Breast epithelium (tissue), 4 donors: ENCODE measurements around the gene ZNF442. TPM values are rescaled to one million over a fixed set of nuclear protein-coding genes. Genes with fewer than 3 reads are reported as not detected.
"Not testable (repeated sequence)": the region's sequence is repeated elsewhere in the genome, so short reads cannot be mapped to it uniquely, and the experiment has no call there.

Source experiments
- DNase-seq, 2 donors: peaks; one replicate each; pipeline ENCODE4 v3.0.0-alpha.2; 2019; ENCODE audit warnings: low spot score in 2 of 2
- H3K27ac ChIP-seq, 2 donors: fragments of 200-600 bp; sonication (generic) in 1 of 2; one replicate each; pipeline ENCODE4 v1.5.1; 2016 to 2019; ENCODE audit warnings: mild to moderate bottlenecking in 1 of 2
- H3K27me3 ChIP-seq, 2 donors: fragments of 200-600 bp; sonication (generic) in 1 of 2; one replicate each; pipeline versions ENCODE4 v1.5.1 to v1.6.0; 2017 to 2019; ENCODE audit warnings: control low read depth in 1 of 2, mild to moderate bottlenecking in 1 of 2
- H3K36me3 ChIP-seq: fragments of 200-600 bp; one replicate; pipeline ENCODE4 v1.5.1; 2019
- H3K4me1 ChIP-seq, 2 donors: fragments of 200-600 bp; sonication (generic); one replicate each; pipeline ENCODE4 v1.5.1; 2016 to 2019; ENCODE audit warnings: control low read depth in 1 of 2
- H3K4me3 ChIP-seq, 3 donors: fragments of 200-600 bp; sonication (generic); 1 replicate in 2 of 3; 2 replicates in 1 of 3; pipeline ENCODE4 v1.5.1; 2016 to 2019; ENCODE audit warnings: mild to moderate bottlenecking in 3 of 3, moderate library complexity in 2 of 3
- H3K9me3 ChIP-seq, 2 donors: fragments of 200-600 bp; sonication (generic) in 1 of 2; one replicate each; pipeline ENCODE4 v1.5.1; 2016 to 2019; ENCODE audit warnings: control low read depth in 1 of 2
- CTCF ChIP-seq, 3 donors: fragments of 450-650 bp; IDR thresholded peaks; one replicate each; pipeline ENCODE4 v1.5.1; 2016 to 2017; ENCODE audit warnings: antibody characterized with exemption in 3 of 3, mild to moderate bottlenecking in 3 of 3, moderate library complexity in 3 of 3
- POLR2A ChIP-seq: fragments of 450-650 bp; IDR thresholded peaks from one replicate; pipeline ENCODE4 v1.6.1; 2016; ENCODE audit warnings: antibody characterized with exemption, mild to moderate bottlenecking, moderate library complexity
- POLR2AphosphoS5 ChIP-seq, 3 donors: sonication (generic); formaldehyde crosslinking; IDR thresholded peaks; one replicate each; pipeline ENCODE4 v1.6.1; 2017; ENCODE audit warnings: antibody characterized with exemption in 3 of 3
- intact Hi-C: fragments of 100-400 bp; cut with DNase I; formaldehyde crosslinking; loops from one replicate; pipeline ENCODE4 v1.15.1; 2023; ENCODE audit warnings: low total_unique reads
- total RNA-seq, 3 donors: library from RNA; depleted of rRNA; stranded (reverse); fragments of >200 nt; gene quantifications; one replicate each; pipeline ENCODE4 v1.1.0, GENCODE V29; 2016

ZNF442 gene
- total RNA-seq, 3 donors from 2014 or later, result 2.6 to 3.7 (median 3.3) TPM

GRCh38 chr19:12318782-12319413 is 46.6 kb downstream of the ZNF442 start:
- H3K36me3 ChIP-seq, result peaks cover 14% of the 10 kb centered on the region
- H3K4me1 ChIP-seq, result no peaks in the 10 kb centered on the region
- H3K27me3 ChIP-seq, result no peaks in the 10 kb centered on the region
- TF ChIP-seq CTCF (IDR thresholded peaks at IDR 0.05), result no peak
- no peak for TF ChIP-seq POLR2A
- TF ChIP-seq POLR2AphosphoS5 (IDR thresholded peaks at IDR 0.05), result no peak
- intact Hi-C loops, result loop anchor here (1.0 kb wide), 1 partner anchor 12 kb away; no protein-coding TSS in a partner anchor
- DNase-seq, result no peak
- no peak overlapping the region for H3K4me3 ChIP-seq
- peaks cover 3 to 11% of the 10 kb centered on the region in 2 donors for H3K9me3 ChIP-seq
- H3K27ac ChIP-seq, result no peak overlapping the region

- no peak overlapping the region for H3K4me3 ChIP-seq
- TF ChIP-seq POLR2A (no peak), POLR2AphosphoS5 (IDR thresholded peaks at IDR 0.05) (no peak), CTCF (IDR thresholded peaks at IDR 0.05) (no peak)
- intact Hi-C loops, result no loop called here
- no peaks in the 10 kb centered on the region for H3K4me1 ChIP-seq
- H3K9me3 ChIP-seq, result peaks cover 0 to 11% of the 10 kb centered on the region in 2 donors
- no peak for DNase-seq
- no peaks in the 10 kb centered on the region for H3K27me3 ChIP-seq
- H3K36me3 ChIP-seq, result peaks cover 11% of the 10 kb centered on the region
- H3K27ac ChIP-seq, result no peak overlapping the region
Observed at GRCh38 chr19:12314553-12314952, 50.9 kb downstream of the ZNF442 start.

GRCh38 chr19:12308891-12309290 is 56.6 kb downstream of the ZNF442 start:
- H3K27ac ChIP-seq, H3K36me3 ChIP-seq, H3K4me1 ChIP-seq, DNase-seq, H3K27me3 ChIP-seq, intact Hi-C loops, H3K4me3 ChIP-seq, H3K9me3 ChIP-seq: not testable (repeated sequence)

Other genes starting within 250 kb of the ZNF442 start
- 1 to 10 TPM; 1.4 to 8.2 (median 4.6) TPM for gene ZNF20, start 225.3 kb downstream of the ZNF442 start, total RNA-seq
- gene ZNF625, start 208.9 kb downstream of the ZNF442 start, total RNA-seq, result 1 to 10 TPM; 4.3 to 9.5 (median 5.4) TPM
- 10 to 100 TPM; 11.5 to 22.0 (median 12.8) TPM for gene ZNF136, start 202.6 kb downstream of the ZNF442 start, total RNA-seq
- 10 to 100 TPM; 12.3 to 23.9 (median 21.7) TPM for gene ZNF44, start 70.8 kb downstream of the ZNF442 start, total RNA-seq
- gene ZNF563, start 32.0 kb downstream of the ZNF442 start, total RNA-seq, result 1 to 10 TPM; 2.6 to 7.5 (median 5.2) TPM
- 10 to 100 TPM in 1 of 3 donors, 1 to 10 TPM in 2; 6.4 to 10.4 (median 8.8) TPM for gene ZNF799, start 35.6 kb upstream of the ZNF442 start, total RNA-seq
- gene ZNF443, start 75.3 kb upstream of the ZNF442 start, total RNA-seq, result 10 to 100 TPM in 2 of 3 donors, 1 to 10 TPM in 1; 4.2 to 12.6 (median 10.8) TPM
- gene ZNF709, start 119.1 kb upstream of the ZNF442 start, total RNA-seq, result 10 to 100 TPM in 1 of 3 donors, 1 to 10 TPM in 2; 3.0 to 10.2 (median 6.2) TPM
- 10 to 100 TPM; 14.7 to 25.8 (median 18.7) TPM for gene ZNF564, start 185.8 kb upstream of the ZNF442 start, total RNA-seq
- gene ZNF490, start 245.1 kb upstream of the ZNF442 start, total RNA-seq, result 1 to 10 TPM; 5.6 to 7.9 (median 7.0) TPM
- 10 to 100 TPM; 22.4 to 35.3 (median 34.7) TPM for gene ZNF791, start 245.2 kb upstream of the ZNF442 start, total RNA-seq